ENCODE data around the gene KPRP.

KPRP gene

GRCh38 chr1:152757747-152758146, at the start of gene KPRP:
Gene KPRP (plus strand): TSS chr1:152758025. CDS start chr1:152759589, 1,564 bp downstream.
- H3K9me3 Mint-ChIP-seq: peaks cover 96% of the 10 kb centered on the region
- H3K4me1 Mint-ChIP-seq: no peaks in the 10 kb centered on the region

DNA sequence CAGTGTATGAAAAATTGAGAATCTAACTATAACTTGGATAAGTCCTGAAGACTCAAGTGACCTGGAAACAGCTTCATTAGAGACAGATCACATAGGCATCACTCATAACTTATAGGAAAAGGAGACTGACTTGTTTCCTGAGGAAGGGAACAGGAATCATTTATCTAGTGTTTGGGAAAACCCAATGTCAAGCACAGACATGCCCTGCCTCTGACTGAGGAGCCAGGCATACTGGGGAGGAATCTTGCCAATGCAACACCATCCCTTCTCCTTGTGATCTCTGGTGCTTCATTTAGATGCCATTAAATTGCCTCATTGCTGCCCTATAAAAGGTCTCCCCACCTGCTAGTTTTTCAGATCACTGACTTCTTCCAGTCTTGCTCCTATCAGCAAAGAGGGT, 39.6 kb upstream of the KPRP start:
- H3K27ac Mint-ChIP-seq: no peak overlapping the region
- DNase-seq: no peak
- peaks cover 88% of the 10 kb centered on the region for H3K9me3 Mint-ChIP-seq
- no peak overlapping the region for H3K4me3 Mint-ChIP-seq
- H3K4me1 Mint-ChIP-seq: no peaks in the 10 kb centered on the region
- H3K36me3 Mint-ChIP-seq (ENCODE audit: low read depth): no peaks in the 10 kb centered on the region
- H3K27me3 Mint-ChIP-seq (ENCODE audit: low read depth, poor library complexity): no peaks in the 10 kb centered on the region
- TF ChIP-seq CTCF (IDR thresholded peaks at IDR 0.05): no peak

More at GRCh38 chr1:152757747-152758146, at the start of gene KPRP:
- Mint-ChIP-seq H3K27ac (no peak within 1 kb of the TSS), H3K27me3 (ENCODE audit: low read depth, poor library complexity) (peaks cover 7% of the 10 kb centered on the region), H3K36me3 (ENCODE audit: low read depth) (peaks cover 6% of the 10 kb centered on the region), H3K4me3 (no peak within 1 kb of the TSS)
- no peak for TF ChIP-seq CTCF (IDR thresholded peaks at IDR 0.05)
- DNase-seq: no peak

GRCh38 chr1:152725261-152725660, 32.6 kb upstream of the KPRP start:
- DNase-seq: no peak
- Mint-ChIP-seq H3K36me3 (ENCODE audit: low read depth) (no peaks in the 10 kb centered on the region), H3K27ac (no peak overlapping the region), H3K27me3 (ENCODE audit: low read depth, poor library complexity) (no peaks in the 10 kb centered on the region), H3K4me3 (no peak overlapping the region), H3K4me1 (no peaks in the 10 kb centered on the region), H3K9me3 (peaks cover 83% of the 10 kb centered on the region)
- TF ChIP-seq CTCF (IDR thresholded peaks at IDR 0.05): no peak

DNA sequence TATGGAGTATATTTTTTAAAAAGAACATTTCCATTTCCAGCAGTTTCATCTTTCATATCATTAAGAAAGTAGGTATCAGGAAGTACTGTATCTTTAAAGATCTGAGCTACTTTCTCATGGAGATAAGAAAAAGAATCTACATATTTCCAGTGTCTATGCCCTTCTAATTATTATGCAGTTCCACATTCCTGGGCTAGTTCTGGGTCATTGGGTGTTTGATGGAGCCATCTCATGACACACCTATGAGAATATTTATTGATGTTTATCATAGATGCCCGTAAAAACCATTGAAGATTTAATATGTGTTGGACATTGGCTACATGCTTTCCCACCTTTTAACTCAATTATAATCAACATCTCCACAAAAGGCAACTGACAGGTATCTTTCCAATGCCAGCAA, 28.8 kb upstream of the KPRP start:
- H3K4me1 Mint-ChIP-seq: no peaks in the 10 kb centered on the region
- H3K27ac Mint-ChIP-seq: no peak overlapping the region
- no peak for TF ChIP-seq CTCF (IDR thresholded peaks at IDR 0.05)
- H3K9me3 Mint-ChIP-seq: peaks cover 73% of the 10 kb centered on the region
- H3K36me3 Mint-ChIP-seq (ENCODE audit: low read depth): no peaks in the 10 kb centered on the region
- H3K27me3 Mint-ChIP-seq (ENCODE audit: low read depth, poor library complexity): no peaks in the 10 kb centered on the region
- DNase-seq: no peak
- H3K4me3 Mint-ChIP-seq: no peak overlapping the region

GRCh38 chr1:152735648-152736047, 22.2 kb upstream of the KPRP start:
- no peak overlapping the region for H3K27ac Mint-ChIP-seq
- no peaks in the 10 kb centered on the region for H3K4me1 Mint-ChIP-seq
- TF ChIP-seq CTCF (IDR thresholded peaks at IDR 0.05): no peak
- no peaks in the 10 kb centered on the region for H3K27me3 Mint-ChIP-seq (ENCODE audit: low read depth, poor library complexity)
- H3K4me3 Mint-ChIP-seq: no peak overlapping the region
- no peak for DNase-seq
- no peaks in the 10 kb centered on the region for H3K36me3 Mint-ChIP-seq (ENCODE audit: low read depth)
- H3K9me3 Mint-ChIP-seq: peaks cover 81% of the 10 kb centered on the region

- H3K4me1 Mint-ChIP-seq: no peaks in the 10 kb centered on the region
- no peaks in the 10 kb centered on the region for H3K27me3 Mint-ChIP-seq (ENCODE audit: low read depth, poor library complexity)
- no peak overlapping the region for H3K27ac Mint-ChIP-seq
- no peak for TF ChIP-seq CTCF (IDR thresholded peaks at IDR 0.05)
- H3K36me3 Mint-ChIP-seq (ENCODE audit: low read depth): no peaks in the 10 kb centered on the region
- peaks cover 93% of the 10 kb centered on the region for H3K9me3 Mint-ChIP-seq
- H3K4me3 Mint-ChIP-seq: no peak overlapping the region
- DNase-seq: no peak
Observed at GRCh38 chr1:152737997-152738396, 19.8 kb upstream of the KPRP start.

All from nephron progenitor cell (in vitro differentiated cells).